Adrenal gland (tissue), 12 donors: Measurements from ENCODE around the gene DDX41. TPM values are rescaled to one million over a fixed set of nuclear protein-coding genes. Genes with fewer than 3 reads are reported as not detected.
A peak's percentile ranks its signal among the peaks of the same experiment; 100 is the strongest.

Experiments
- DNase-seq, 7 donors: peaks; one replicate each; pipeline ENCODE4 v3.0.0-alpha.2; 2019 to 2020
- H3K27ac ChIP-seq, 5 donors: fragments of 200-600 bp; sonication (generic) in 4 of 5; 1 replicate in 3 of 5; 2 replicates in 2 of 5; pipeline versions ENCODE4 v1.5.1 to v1.8.0; 2016 to 2020; ENCODE audit warnings: mild to moderate bottlenecking in 1 of 5
- H3K27me3 ChIP-seq: fragments of 200-600 bp; 2 replicates; pipeline ENCODE4 v1.8.0; 2021
- H3K36me3 ChIP-seq, 2 donors: fragments of 200-600 bp; replicated peaks in 1 of 2; 1 replicate in 1 of 2; 2 replicates in 1 of 2; pipeline versions ENCODE4 v1.5.1 to v1.8.0; 2018 to 2022
- H3K4me1 ChIP-seq, 2 donors: fragments of 200-600 bp; replicated peaks in 1 of 2; 1 replicate in 1 of 2; 2 replicates in 1 of 2; pipeline versions ENCODE4 v1.5.1 to v1.8.0; 2018 to 2021
- H3K4me3 ChIP-seq, 4 donors: fragments of 200-600 bp; sonication (generic) in 3 of 4; one replicate each; pipeline ENCODE4 v1.5.1; 2016 to 2018
- H3K9me3 ChIP-seq, 3 donors: fragments of 200-600 bp; sonication (generic) in 1 of 3; replicated peaks in 1 of 3; 1 replicate in 2 of 3; 2 replicates in 1 of 3; pipeline versions ENCODE4 v1.5.1 to v1.8.0; 2016 to 2021
- POLR2A ChIP-seq, 2 donors: fragments of 450-650 bp; IDR thresholded peaks; one replicate each; pipeline ENCODE4 v1.6.1; 2017; ENCODE audit warnings: antibody characterized with exemption in 2 of 2, mild to moderate bottlenecking in 2 of 2, moderate library complexity in 1 of 2
- WGBS, 4 donors: extraction: QIAGEN DNeasy Blood & Tissue Kit in 2 of 4; methylation state at CpG; one replicate each; pipeline versions ENCODE4 v1.1.5 to v1.1.7; 2013 to 2017; 5-methylcytosine and 5-hydroxymethylcytosine counted together
- intact Hi-C, 2 donors: fragments of 100-400 bp; cut with DNase I; formaldehyde crosslinking; loops; one replicate each; pipeline versions ENCODE4 v1.14.1 to v1.15.0; 2022 to 2023
- polyA plus RNA-seq, 3 donors: library from polyadenylated mRNA; stranded (reverse); fragments of 200-250 nt in 2 of 3; fragments of 350-450 nt in 1 of 3; fragmentation: Illumina TruSeq in 1 of 3; extraction: RNeasy Lipid Tissue Mini Kit (QIAGEN cat#74804) in 1 of 3; gene quantifications; one replicate each; pipeline ENCODE4 v1.2.3, GENCODE V29; 2013 to 2014
- total RNA-seq, 9 donors: library from RNA; depleted of rRNA in 4 of 9; stranded (reverse); fragments of >200 nt in 4 of 9; fragments of 120-200 nt in 1 of 9; fragmentation: NEBNext Ultra II Directional in 1 of 9; extraction: Animal tissue kit (Norgen Biotek cat#: 25700) in 1 of 9; gene quantifications; one replicate each; pipeline versions ENCODE4 v1.1.0 to v1.2.4, GENCODE V29; 2013 to 2023
- TF ChIP-seq, protein P1 (sequence below), 6 experiments: fragments of 450-650 bp in 4 of 6; fragments of 200-600 bp in 2 of 6; sonication (generic) in 1 of 6; IDR thresholded peaks; 1 replicate in 5 of 6; 2 replicates in 1 of 6; pipeline versions ENCODE4 v1.5.1 to v1.8.0; 2016 to 2021; ENCODE audit warnings: antibody characterized with exemption in 6 of 6, mild to moderate bottlenecking in 2 of 6, moderate library complexity in 1 of 6
- donor health status: healthy with polysubstance abuse.
- donor health status: Bipolar disorder and iron deficiency.
- donor health status: DM: yes; HTN: yes; CAD: no.
- donor health status: DM: no; HTN: no; CAD: no.
- donor health status: DM: no; HTN: no; CAD: no.
- donor health status: DM: yes; HTN: yes; CAD: no.

DDX41 gene
- total and polyA plus RNA-seq, 12 donors, result 47.0 to 180 (median 116) TPM

DNA sequence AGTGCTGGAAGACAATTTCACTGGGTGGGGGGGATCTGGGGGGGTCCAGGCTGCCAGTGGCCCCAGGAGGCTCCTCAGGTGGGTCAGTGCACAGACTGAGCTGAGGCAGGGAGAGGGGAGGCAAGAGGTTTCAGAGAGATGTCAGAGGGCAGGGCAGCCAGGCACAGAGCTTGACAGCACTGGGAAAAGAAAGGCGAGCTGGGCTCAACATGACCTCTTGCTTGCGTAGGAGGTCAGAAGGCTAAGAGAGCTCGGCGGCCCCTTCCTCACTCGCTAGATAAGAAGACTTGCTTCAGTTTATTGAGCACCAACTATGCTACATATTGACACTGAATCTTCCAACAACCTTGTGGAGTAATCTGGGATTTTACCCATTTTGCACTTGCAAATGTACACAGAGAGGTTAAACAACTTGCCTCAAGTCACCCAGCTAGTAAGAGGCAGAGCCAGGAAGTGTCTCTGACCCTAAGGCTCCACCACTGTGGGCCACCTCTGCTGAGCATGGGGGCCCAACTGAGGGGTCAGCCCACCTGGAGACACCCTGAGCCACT lies 22.9 kb downstream of the DDX41 start:
- Histone ChIP-seq H3K4me3 (peak overlapping the region in 1 of 4 donors; percentile 20), H3K4me1 (peaks cover 29 to 36% of the 10 kb centered on the region in 2 donors), H3K27ac (peak overlapping the region in 2 of 5 donors; percentile 49 to 89), H3K9me3 (no peaks in the 10 kb centered on the region), H3K36me3 (peaks cover 0 to 25% of the 10 kb centered on the region in 2 donors), H3K27me3 (no peaks in the 10 kb centered on the region)
- no peak for DNase-seq
- intact Hi-C loops, result no loop called here
- 78 to 94% (median 88%) methylated on average over 5 of the region's 5 CpGs for WGBS, 4 donors
- TF ChIP-seq POLR2A (IDR thresholded peaks at IDR 0.05), result no peak
- TF ChIP-seq, protein P1, sequence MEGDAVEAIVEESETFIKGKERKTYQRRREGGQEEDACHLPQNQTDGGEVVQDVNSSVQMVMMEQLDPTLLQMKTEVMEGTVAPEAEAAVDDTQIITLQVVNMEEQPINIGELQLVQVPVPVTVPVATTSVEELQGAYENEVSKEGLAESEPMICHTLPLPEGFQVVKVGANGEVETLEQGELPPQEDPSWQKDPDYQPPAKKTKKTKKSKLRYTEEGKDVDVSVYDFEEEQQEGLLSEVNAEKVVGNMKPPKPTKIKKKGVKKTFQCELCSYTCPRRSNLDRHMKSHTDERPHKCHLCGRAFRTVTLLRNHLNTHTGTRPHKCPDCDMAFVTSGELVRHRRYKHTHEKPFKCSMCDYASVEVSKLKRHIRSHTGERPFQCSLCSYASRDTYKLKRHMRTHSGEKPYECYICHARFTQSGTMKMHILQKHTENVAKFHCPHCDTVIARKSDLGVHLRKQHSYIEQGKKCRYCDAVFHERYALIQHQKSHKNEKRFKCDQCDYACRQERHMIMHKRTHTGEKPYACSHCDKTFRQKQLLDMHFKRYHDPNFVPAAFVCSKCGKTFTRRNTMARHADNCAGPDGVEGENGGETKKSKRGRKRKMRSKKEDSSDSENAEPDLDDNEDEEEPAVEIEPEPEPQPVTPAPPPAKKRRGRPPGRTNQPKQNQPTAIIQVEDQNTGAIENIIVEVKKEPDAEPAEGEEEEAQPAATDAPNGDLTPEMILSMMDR (IDR thresholded peaks at IDR 0.05), result no peak

DNA sequence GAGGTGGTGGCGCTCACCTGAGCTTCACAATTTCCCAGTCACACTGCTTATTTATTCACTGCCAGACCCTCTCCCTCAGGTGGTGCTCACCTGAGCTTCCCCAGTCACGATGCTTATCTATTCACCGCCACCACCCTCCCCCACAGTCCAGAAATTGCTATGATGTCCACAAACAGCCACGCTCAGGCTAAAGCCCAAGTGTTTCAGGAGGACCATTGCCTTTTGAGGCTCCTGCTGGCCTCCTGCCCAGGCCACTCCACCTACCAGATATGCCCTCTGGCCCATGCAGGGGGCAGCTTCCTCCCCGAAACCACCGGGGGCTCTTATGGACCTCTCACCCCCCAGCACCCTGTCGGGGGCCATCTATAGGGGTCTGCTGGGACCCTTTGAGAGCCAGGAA lies 23.9 kb downstream of the DDX41 start:
- intact Hi-C loops, result no loop called here
- 86 to 94% (median 88%) methylated on average over 4 to 7 of the region's 7 CpGs for WGBS, 4 donors
- no peaks in the 10 kb centered on the region for H3K9me3 ChIP-seq
- no peak overlapping the region for H3K4me3 ChIP-seq
- peaks cover 21 to 28% of the 10 kb centered on the region in 2 donors for H3K4me1 ChIP-seq
- no peaks in the 10 kb centered on the region for H3K27me3 ChIP-seq
- peak overlapping the region in 1 of 5 donors; percentile 89 for H3K27ac ChIP-seq
- H3K36me3 ChIP-seq, result peaks cover 0 to 28% of the 10 kb centered on the region in 2 donors
- DNase-seq, result no peak
- TF ChIP-seq, protein P1 (IDR thresholded peaks at IDR 0.05), result no peak
- TF ChIP-seq POLR2A (IDR thresholded peaks at IDR 0.05), result no peak

DNA sequence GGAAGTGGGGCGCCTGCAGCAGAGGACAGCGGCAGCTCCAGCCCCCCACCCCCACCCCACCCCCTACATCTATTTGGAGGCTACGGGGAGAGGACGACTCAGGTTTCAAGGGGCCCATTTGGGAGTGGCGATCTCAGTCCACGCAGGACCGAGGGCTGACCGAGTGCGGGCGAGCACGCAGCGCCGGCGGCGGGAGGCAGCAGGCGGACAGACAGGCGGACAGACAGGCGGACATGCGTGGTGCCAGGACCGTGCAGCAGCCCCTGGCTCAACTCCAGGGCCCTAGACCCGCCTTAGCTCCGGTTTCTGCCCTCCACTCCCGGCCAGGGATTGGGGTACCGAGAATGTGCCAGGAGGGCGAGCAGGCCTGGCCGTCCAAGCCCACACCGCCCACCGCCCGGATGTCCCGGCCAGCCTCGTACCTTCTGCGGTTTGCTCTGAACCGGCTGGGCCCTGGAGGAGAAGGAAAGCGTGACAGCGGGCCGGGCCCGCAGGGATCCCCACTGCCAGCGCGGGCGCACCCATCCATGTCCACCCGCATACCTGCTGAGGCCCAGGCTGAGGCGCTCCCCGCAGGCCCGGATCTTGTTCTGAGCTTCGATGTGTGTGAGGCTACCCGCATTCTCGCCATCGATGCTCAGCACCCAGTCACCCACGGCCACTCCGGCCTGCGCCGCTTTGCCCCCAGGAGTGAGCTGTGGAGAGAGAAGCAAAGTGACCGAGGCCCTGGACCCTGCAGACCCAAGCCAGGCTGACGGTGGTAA lies 24.6 kb downstream of the DDX41 start:
- intact Hi-C loops, result no loop called here
- Histone ChIP-seq H3K9me3 (no peaks in the 10 kb centered on the region), H3K4me3 (no peak overlapping the region), H3K4me1 (peaks cover 19 to 25% of the 10 kb centered on the region in 2 donors), H3K27me3 (no peaks in the 10 kb centered on the region), H3K27ac (no peak overlapping the region), H3K36me3 (peaks cover 0 to 35% of the 10 kb centered on the region in 2 donors)
- TF ChIP-seq, protein P1 (IDR thresholded peaks at IDR 0.05), result no peak
- no peak for TF ChIP-seq POLR2A (IDR thresholded peaks at IDR 0.05)
- no peak for DNase-seq
- 93 to 96% (median 95%) methylated on average over 24 to 54 of the region's 54 CpGs for WGBS, 4 donors

DNA sequence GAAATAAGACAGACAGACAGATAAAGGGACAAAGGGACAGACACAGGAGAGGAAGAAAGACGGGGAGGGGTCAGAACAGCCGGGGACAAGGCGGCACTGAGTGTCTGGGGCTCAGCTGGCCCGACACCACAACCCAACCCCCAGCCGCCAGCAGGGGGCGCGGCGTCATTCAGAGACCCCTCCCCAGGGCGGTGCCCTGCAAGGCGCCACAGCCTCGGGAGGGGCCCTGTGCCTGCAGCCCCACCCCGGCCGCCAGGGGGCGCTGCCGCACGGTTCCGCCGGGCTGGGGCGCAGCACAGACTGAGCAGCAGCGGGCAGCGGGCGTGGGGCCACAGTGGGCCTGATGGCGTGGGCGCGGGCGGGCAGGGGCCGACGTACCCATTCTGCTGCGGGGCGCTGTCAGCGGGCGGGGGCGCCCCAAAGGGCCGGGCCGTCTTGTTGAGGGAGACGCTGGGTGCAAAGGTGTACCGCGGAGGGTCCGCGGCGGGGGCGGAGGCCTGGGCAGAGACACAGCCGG lies 25.3 kb downstream of the DDX41 start:
- H3K4me3 ChIP-seq, result no peak overlapping the region
- intact Hi-C loops, result no loop called here
- no peak for DNase-seq

More for the DNA sequence above, 25.3 kb downstream of the DDX41 start:
- WGBS, 4 donors, result 50 to 75% (median 67%) methylated on average over 12 to 43 of the region's 43 CpGs
- Histone ChIP-seq H3K36me3 (peaks cover 0 to 37% of the 10 kb centered on the region in 2 donors), H3K9me3 (no peaks in the 10 kb centered on the region), H3K27me3 (no peaks in the 10 kb centered on the region), H3K4me1 (peaks cover 13 to 25% of the 10 kb centered on the region in 2 donors), H3K27ac (no peak overlapping the region)
- TF ChIP-seq, protein P1 (IDR thresholded peaks at IDR 0.05), result peak in 4 of 6 experiments; percentile 31 to 71 (median 50)
- no peak for TF ChIP-seq POLR2A (IDR thresholded peaks at IDR 0.05)
